Muscle of back (tissue), 11 donors: Measurements from ENCODE around the gene ZC2HC1C. TPM values are rescaled to one million over a fixed set of nuclear protein-coding genes. Genes with fewer than 3 reads are reported as not detected.
"Not testable (repeated sequence)": the region's sequence is repeated elsewhere in the genome, so short reads cannot be mapped to it uniquely, and the experiment has no call there.

ENCODE experiments used
- DNase-seq, 3 donors: peaks; one replicate each; pipeline versions ENCODE4 v3.0.0 to v3.0.0-alpha.2; 2013
- polyA plus RNA-seq, 10 donors: library from polyadenylated mRNA; unstranded; fragments of 120-200 nt; gene quantifications; one replicate each; pipeline ENCODE4 v1.2.1, GENCODE V29; 2013; ENCODE audit not compliant: insufficient read length in 10 of 10

ZC2HC1C gene
- polyA plus RNA-seq, 10 donors: 0.74 to 1.6 (median 1.3) TPM

DNA sequence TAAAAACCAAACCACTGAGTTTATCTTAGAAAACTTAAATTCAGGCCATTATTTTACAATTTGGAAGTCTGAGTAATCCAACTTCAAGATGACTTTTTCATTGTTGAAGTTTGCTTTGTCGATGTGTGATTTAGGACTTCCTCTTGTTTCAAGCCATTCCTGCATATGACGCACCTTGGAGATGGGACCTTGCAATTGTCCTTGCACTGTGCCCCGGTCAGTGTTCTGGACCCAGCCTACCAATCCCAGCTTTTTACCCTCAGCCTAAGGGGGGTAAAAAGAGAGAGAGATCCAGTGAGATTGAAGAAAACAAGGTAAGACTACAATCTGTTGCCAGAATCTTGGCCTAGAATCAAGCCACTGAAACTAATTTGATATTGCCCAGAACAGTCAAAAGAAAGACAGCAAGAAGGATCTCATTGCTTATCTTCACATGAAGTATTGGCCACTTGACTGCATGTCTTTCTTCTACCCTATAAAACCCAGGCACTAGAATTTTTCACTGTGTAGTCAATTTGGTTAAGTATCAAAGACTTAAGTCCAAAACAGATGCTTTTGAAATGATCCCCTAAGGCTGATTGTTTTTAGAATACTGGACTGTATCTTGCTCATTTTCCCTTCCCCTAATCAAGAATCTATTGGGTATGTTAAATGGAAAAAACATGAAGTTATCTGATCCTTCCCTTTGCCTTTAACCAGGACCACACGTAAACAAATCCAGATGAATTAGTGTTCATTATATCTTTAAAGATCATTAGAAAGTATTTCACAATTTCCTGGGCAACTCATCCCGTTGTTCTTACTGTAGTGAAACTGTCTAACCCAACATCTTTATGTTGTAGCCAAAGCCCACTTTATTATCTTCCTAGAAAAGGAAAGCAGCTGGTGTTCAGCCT is 15.8 kb upstream of the ZC2HC1C start:
- no peak for DNase-seq

DNA sequence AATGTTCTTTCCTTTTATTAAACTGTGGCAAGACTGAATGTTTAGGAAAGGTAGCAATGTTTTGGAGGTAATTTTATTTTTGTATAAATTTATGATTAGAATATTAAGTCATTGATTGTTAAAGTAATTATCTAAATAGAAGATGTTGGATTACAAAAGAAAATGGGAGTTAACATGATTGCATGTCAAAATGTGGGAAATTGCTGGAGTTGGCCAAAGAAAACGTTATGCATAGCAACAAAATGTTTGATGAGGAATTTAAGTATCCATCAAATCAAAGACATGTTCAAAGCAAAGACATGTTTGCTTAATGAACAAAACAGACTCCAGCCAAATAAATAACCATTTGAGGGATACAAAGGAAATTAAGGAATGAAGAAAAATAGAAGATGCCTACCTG is 15.0 kb upstream of the ZC2HC1C start:
- no peak for DNase-seq

DNA sequence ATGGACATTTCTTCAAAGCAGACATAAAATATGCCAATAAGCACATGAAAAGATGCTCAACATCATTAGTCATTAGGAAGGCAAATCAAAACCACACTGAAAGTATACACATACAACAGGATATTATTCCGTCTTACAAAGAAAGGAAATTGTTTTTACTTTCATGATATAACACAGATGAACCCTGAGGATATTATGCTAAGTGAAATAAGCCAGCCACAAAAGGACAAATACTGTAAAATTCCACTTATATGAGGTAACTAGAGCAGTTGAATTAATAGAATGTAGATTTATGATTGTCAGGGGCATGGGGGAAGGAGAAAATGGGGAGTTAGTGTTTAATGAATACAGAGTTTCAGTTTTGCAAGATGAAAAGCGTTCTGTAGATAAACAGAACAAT is 9.8 kb upstream of the ZC2HC1C start:
- DNase-seq: no peak

DNA sequence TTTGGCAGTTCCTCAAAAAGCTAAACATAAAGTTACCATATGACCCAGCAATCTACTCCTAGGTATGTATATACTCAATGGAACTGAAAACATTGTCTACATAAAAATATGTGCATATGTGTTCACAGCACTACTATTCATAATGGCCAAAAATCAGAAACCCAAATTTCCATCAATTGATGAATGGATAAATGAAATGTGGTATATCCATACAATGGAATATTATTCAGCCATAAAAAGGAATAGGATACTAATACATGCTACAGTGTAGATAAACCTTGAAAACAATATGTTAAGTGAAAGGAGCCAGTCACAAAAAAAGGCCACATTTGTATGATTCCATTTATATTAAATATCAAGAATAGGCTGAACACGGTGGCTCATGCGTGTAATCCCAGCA is 9.0 kb upstream of the ZC2HC1C start:
- DNase-seq: no peak

DNA sequence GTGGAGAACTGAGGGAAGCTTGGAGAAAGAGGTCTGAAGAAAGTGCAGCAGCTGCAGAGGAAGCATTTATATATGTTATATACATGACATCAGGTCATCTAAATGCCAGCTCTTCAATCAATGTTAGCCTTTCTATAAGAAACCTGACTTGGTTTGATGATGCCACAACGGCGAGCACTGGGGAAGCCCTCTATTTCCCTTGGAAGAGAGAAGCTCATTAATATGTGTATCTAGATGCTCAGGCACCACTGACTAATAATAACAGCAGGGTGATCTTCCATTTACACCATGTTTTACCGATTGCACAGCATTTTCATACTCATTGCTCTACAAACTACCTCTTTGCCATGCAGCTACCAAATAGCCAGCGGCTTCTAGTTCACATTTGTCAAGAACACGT is 6.4 kb upstream of the ZC2HC1C start:
- no peak for DNase-seq

DNA sequence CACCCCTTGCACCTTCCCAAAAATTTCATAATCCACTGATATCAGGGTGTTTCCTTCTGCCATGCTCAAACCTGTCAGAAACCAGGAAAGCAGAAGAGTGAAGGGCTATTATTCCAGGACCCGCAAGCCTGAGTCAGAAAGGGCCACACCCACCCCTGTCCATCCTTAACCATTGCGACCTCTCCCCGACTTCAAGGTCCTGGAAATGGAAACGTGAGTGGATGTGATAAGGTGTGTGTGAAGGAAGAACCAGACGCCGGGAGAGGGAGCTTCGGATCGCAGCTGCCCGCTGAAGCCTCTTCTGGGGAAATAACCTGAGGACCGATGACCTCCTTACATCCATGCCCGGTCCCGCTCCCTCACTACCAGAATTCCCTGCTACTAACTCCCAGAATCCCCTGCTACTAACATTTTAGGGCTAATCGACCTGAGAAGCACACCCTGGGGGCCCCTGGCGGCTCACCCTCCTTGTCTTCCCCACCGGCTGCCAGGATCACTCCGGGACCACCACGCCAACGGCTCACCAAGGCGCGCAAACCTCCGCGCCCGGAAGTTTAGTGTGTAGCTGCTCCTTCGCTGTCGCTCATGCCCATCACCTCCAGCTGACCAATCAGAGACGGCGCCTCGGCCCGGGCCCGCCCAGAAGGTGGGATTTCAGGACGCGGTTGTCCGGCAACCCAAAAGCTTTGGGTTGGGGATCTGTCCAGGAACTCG is 5.8 kb upstream of the ZC2HC1C start, which contains the start of gene ACYP1:
Gene ACYP1, minus strand, starts transcription at position 534 of the 714 bp plus-strand sequence. Its CDS starts 471 bp downstream, at position 63.
- peak; percentile 89 to 97 (median 96) for DNase-seq

DNA sequence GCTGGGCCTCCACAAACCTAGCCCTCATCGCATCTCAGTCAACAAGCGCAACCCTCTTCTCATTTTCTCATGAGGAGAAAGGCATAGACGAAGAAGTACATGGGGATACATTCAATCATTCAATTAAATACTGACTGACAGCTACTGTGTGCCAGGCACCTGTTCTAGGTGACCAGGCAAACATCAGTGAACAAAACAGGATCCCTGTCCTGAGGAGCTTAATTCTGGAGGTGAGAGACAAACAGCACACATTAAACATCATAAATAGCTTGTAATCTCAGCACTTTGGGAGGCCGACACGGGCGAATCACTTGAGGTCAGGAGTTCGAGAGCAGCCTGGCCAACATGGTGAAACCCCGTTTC is 5.3 kb upstream of the ZC2HC1C start:
- no peak for DNase-seq

DNA sequence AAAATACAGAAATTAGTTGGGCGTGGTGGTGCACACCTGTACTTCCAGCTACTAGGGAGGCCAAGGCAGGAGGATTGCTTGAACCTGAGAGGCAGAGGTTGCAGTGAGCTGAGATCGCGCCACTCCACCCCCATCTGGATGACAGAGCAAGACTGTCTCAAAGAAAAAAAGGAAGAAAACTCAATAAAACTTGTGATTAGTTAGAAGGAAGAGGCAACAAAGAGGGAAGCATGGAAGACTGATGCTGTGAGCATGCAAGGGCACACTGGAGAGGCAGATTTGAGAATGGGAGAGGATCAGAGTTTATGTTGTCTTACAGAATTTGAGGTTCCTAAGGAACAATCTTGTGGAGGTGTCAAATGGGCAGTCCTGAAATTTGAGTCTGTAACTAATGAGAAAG is 2.8 kb upstream of the ZC2HC1C start:
- DNase-seq: no peak

DNA sequence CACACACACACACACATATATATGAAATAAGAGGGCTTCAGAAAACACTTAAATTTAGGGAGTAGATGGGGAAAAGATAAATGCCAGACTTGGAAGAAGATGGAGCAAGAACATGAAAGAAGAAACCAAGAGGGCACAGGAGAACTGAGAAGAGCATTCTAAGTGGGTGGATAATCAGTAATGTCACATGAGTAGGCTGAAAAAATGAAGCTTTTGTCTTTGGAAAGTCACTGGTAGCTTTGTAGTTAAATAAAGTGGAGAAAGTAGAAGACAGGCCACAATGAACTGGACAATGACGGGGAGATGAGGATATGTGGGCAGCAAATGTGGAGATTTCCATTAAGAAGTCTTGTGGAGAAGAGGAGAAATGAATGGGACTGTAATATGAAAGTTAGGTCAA is 2.2 kb upstream of the ZC2HC1C start:
- DNase-seq: no peak

DNA sequence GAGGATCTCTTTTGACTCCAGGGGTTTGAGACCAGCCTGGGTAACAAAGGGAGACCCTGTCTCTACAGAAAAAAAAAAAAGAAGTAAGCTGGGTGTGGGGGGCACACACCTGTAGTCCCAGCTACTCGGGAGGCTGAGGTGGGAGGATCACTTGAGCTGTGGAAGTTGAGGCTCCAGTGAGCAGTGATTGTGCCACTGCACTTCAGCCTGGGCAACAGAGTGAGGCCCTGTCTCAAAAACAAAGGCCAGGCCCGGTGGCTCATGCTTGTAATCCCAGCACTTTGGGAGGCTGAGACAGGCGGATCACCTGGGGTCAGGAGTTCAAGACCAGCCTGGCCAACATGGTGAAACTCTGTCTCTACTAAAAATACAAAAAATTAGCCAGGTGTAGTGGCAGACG is 1.7 kb upstream of the ZC2HC1C start:
- DNase-seq: not testable (repeated sequence)

DNA sequence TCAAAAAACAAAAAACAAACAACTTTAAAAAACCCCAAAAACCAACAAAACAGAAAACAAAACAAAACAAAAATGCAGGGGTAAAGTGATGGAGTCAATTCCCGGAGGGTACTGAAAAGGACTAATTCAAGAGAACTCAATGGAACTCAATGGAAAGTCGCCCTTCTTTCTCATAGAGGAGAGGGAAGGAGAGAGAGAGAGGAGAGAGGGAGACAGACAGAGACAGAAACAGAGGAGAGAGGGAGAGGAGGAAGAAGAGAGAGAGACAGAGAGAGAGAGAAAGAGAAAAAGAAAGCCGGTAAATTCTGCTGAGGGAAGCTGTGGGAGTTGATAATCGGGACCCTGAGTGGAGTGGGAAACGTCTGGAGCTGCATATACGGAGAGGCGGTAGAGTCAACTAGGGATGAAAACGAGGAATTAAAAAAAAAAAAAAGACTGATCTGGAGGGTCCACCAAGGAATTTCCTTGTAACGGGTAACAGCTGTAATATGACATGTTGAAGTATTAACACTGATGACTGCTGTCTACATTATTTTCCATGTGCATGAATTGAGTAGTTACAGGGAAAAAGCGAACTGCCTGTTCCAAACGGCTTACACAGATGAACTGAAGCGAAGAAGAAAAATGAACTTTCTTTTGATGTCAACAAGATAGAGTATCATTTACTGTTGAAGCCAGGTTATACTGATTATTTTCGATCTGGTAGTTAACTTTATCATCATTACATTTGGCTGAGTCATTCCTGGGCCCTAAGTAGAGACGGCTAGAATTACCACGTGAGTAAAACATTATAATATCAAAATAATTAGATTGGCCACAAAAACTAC is 934 bp upstream of the ZC2HC1C start:
- peak in 2 of 3 donors; percentile 53 to 73 for DNase-seq

DNA sequence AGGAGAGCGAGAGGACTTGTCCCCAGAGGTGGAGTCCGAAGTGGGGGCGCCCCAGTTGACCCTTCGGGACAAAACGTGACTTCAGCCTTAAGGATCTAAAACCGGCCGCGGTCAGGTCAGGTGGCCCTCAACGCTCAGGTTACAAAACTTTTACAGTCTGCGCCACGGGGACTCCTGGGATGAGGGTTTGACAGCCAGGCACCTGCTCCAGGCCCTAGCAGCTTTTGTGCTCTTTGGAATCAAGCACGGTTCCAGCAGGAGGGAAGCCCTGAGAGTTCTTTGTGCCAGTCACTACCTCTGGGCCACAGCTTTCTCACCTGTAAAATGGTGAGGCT is 337 bp downstream of the ZC2HC1C start:
- no peak for DNase-seq

DNA sequence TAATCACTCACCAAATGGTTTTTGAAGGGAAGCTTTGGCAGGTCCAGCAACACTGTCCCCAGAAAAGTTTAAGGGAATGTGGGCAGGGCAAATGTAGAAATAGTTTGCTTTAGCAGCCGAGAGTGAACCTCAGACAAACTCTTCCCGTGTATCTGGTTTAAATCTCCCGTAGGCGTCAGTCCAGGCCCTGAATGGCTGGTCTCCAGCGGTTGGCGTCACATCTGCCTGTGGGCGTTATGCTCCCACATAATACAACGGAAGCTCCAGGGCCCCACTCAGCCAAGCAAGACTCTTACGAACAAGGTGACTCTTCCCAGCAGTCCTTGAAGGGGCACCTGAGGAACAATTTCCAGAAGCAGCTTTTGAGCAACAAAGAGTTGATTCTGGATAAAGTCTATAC is 942 bp downstream of the ZC2HC1C start:
- DNase-seq: peak in 1 of 3 donors; percentile 61

DNA sequence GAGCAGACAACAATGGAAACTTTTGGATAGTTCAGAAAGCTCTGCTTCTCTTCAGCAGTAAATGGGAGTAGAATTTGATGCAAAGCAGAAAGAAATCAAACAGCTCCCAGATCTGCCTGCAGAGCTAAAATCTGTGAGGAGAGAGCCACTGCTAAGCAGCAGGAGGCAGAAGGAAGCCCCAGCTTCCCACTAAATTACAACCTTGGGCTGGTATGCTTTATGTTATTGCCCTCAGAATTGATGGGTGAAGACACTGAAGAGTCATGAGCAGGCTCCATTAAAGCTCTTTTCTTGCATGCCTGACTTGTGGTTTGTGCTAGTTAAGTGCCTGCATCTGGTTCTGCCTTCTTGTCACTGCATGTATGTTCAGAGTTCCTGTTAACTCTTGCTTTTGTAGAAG is 8.4 kb downstream of the ZC2HC1C start:
- DNase-seq: no peak

DNA sequence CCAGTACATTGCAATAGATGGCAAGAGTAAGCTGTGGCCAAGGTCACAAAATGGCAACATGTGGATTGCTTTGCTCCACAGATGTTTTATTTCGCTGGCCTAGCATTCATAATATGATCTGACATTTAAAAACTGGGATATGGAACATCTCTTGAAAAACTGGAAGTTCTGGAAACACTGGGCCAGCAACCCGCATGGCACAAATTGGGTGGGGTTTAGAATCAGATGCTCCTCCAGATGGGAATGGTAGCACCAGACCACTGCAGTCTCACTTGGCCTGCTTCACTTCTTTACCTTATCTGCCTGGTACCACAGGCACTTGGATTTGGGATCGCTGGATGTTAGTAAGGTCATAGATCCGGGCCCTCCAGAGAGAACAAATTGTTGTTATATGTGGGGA is 10.1 kb downstream of the ZC2HC1C start:
- DNase-seq: no peak

DNA sequence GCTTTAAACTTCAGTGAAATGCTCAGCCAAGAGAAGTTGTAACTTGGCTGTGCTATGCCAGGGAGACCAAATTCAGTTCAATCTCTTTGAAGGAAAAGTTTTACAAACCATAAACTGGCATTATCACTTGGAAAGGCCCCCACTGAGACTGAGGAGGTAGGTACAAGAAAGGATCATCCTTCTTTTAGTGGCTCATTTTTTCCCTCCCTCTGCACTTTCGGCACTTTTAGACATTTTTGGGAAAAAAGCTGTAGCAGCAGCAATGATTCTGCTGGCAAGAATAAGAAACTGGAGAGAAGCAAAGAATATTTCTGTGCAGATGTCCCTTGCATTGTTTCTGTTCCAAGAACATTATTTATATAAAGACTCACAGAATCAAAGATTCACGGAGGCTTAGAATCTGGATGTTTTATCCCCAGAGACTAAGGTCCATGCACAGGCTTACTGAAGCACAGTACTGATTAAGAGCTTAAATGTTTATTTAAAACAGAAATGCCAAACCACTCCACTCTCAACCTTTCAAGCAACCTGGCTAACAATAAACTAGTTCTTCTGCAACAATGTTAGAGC is 12.3 kb downstream of the ZC2HC1C start:
- DNase-seq: peak; percentile 46 to 85 (median 59)

DNA sequence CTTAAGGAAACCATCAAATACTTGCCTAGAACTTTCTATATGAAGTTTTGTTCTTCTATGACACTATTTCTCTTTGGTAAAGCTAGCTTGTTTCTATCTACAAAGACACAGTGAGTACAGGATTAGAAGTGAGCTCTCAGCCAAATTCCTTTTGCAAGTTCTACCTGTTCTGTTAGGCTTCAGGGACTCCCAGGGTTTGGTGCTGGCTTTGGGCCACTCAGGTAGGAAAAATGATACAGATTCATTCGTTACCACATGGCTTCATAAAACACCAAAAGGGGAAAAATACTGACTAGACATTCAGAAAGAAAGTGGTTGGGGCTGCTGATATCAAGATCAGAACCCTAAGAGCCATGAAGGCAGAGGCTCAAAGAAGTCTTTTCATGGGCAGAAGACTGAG is 13.8 kb downstream of the ZC2HC1C start:
- DNase-seq: no peak

DNA sequence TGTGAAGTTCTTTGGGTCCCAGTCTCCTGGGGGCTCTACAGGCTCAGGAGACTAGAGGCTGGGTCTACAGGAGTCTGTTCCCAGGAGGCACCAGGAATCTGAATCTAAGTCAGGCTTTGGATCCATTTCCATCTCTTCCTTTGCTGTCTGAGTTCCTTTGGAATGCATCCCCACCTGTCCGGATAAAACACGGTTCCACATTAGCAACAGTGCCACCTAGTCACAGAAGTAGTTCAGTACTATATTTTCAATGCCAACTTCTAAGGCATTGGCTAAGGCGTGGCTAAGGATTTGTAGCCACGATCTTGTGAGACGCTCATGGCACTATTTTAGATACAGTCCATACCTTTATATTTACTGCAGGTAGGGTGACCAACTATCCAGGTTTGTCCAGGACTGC is 15.1 kb downstream of the ZC2HC1C start:
- no peak for DNase-seq

DNA sequence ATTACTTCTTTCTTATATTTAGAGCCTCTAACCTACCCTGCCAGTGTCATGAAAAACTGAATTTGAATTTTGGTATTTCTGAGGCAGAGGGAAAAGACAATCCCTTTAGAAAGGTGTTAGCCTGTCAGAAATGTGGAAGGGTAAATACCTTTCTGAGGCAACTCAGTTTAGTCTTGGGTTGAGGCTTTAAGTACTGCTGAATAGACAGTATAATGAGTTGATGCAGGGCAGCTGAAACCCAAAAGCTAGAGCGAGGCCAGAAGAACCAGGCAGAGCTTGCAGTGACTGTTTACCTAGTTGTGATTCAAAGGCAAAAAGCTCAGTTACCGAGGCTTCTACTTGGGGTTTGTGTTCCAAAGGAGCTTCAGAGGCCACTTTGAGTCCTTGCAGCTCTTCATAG is 18.7 kb downstream of the ZC2HC1C start:
- DNase-seq: no peak

DNA sequence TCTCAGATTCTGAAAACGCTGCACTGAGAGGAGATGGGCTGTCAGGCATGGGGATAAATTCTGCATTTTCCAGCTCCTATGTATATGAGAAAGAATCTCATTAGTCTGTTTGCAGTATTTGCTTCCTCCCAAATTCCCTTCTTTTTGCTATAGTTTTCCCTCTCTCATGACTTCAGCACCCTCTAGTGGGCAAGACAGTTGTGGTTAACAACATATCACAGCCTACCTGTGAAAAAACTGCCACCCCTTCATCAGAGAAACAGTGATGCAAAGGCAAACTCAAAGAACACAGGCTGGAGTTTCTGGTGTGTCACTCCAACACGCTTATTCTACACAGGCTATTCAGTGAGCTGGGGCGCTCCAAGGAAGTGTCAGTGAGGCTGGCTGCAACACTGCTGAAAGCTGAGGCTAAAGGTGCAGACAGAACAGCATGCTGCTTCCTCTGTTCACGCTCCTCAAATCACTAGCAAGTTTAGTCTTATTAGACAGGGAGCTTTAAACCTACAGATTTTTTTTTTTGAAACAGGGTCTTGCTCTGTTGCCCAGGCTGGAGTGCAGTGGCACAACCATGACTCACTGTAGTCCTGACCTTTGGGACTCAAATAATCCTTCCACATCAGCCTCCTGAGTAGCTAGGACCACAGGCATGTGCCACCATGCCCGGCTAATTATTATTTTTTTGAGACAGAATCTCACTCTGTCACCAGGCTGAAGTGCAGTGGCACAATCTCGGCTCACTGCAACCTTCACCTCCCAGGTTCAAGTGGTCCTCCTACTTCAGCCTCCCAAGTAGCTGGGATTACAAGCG is 19.3 kb downstream of the ZC2HC1C start:
- DNase-seq: peak; percentile 56 to 82 (median 63)

DNA sequence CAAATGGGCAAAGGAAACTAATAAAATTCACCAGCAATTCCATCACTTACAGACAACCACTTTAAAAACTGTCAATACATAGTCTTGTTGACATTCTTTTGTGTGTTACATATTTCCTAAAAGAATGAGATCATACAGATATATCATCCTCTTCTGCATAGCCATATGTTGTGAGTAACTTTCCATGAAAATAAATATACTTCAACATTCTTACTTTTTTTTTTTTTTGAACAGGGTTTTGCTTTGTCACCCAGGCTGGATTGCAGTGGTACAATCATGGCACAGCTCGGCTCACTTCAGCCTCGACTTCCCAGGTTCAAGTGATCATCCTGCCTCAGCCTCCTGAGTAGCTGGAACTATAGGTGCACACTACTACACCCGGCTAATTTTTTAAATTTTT is 20.9 kb downstream of the ZC2HC1C start:
- DNase-seq: no peak
